Activated T-cell treated with anti-CD3 and anti-CD28 coated beads for 4 hours (primary cell): ENCODE results near the gene DNTTIP2.
"Not testable (repeated sequence)": the region's sequence is repeated elsewhere in the genome, so short reads cannot be mapped to it uniquely, and the experiment has no call there.

ENCODE experiments used
- DNase-seq: peaks from one replicate; pipeline ENCODE4 v3.0.0-alpha.2; 2020

DNTTIP2 gene

GRCh38 chr1:93840956-93841482 lies 38.0 kb downstream of the DNTTIP2 start:
- no peak for DNase-seq

- no peak for DNase-seq
Measured at GRCh38 chr1:93839753-93840152, 39.3 kb downstream of the DNTTIP2 start.

- no peak for DNase-seq
Measured at GRCh38 chr1:93839307-93839706, 39.7 kb downstream of the DNTTIP2 start.

GRCh38 chr1:93837961-93838360 lies 41.0 kb downstream of the DNTTIP2 start:
- DNase-seq = no peak

- not testable (repeated sequence) for DNase-seq
Measured at GRCh38 chr1:93833293-93833692, 45.7 kb downstream of the DNTTIP2 start.

- DNase-seq = no peak
Measured at GRCh38 chr1:93829061-93829460, 49.9 kb downstream of the DNTTIP2 start.

GRCh38 chr1:93828367-93828755 lies 50.6 kb downstream of the DNTTIP2 start:
- no peak for DNase-seq

- no peak for DNase-seq
Measured at GRCh38 chr1:93827633-93828366, 51.2 kb downstream of the DNTTIP2 start.

- DNase-seq = no peak
Measured at GRCh38 chr1:93827128-93827527, 51.9 kb downstream of the DNTTIP2 start.

- DNase-seq = no peak
Measured at GRCh38 chr1:93824834-93825233, 54.2 kb downstream of the DNTTIP2 start.

- no peak for DNase-seq
Measured at GRCh38 chr1:93822730-93823425, 56.1 kb downstream of the DNTTIP2 start.

- no peak for DNase-seq
Measured at GRCh38 chr1:93821423-93822144, 57.4 kb downstream of the DNTTIP2 start.

- no peak for DNase-seq
Measured at GRCh38 chr1:93820554-93821422, 58.2 kb downstream of the DNTTIP2 start.

- no peak for DNase-seq
Measured at GRCh38 chr1:93818570-93818959, 60.4 kb downstream of the DNTTIP2 start.

GRCh38 chr1:93817819-93818569 lies 61.0 kb downstream of the DNTTIP2 start:
- no peak for DNase-seq

GRCh38 chr1:93816970-93817678 lies 61.9 kb downstream of the DNTTIP2 start:
- no peak for DNase-seq
